HepG2 (cell line): Measurements from ENCODE around the gene ZSCAN2. TPM values are rescaled to one million over a fixed set of nuclear protein-coding genes. Genes with fewer than 3 reads are reported as not detected.

Source experiments
- AKAP8 ChIP-seq: sonication (generic); formaldehyde crosslinking; IDR thresholded peaks from 2 replicates; pipeline ENCODE4 v1.5.1; 2020; ENCODE audit warnings: mild to moderate bottlenecking, missing genetic modification reagents
- ETV5 ChIP-seq: IDR thresholded peaks from 2 replicates; pipeline ENCODE4 v1.6.1; 2018; ENCODE audit warnings: missing biosample characterization, missing genetic modification reagents, inconsistent platforms, borderline replicate concordance
- HIVEP1 ChIP-seq: sonication (generic); formaldehyde crosslinking; IDR thresholded peaks from 2 replicates; pipeline ENCODE4 v1.4.0; 2020; ENCODE audit warnings: mild to moderate bottlenecking, missing genetic modification reagents
- MAFG ChIP-seq: sonication (generic); formaldehyde crosslinking; IDR thresholded peaks from 2 replicates; pipeline ENCODE4 v1.5.1; 2020; ENCODE audit warnings: mild to moderate bottlenecking, missing genetic modification reagents
- MATR3 ChIP-seq: sonication (generic); formaldehyde crosslinking; IDR thresholded peaks from 2 replicates; pipeline ENCODE4 v1.4.0; 2020; ENCODE audit warnings: missing genetic modification reagents
- MEF2D ChIP-seq: sonication (generic); formaldehyde crosslinking; IDR thresholded peaks from 2 replicates; pipeline ENCODE4 v1.5.1; 2020; ENCODE audit warnings: mild to moderate bottlenecking, missing genetic modification reagents
- MEIS1 ChIP-seq: sonication (generic); formaldehyde crosslinking; IDR thresholded peaks from 2 replicates; pipeline ENCODE4 v1.9.0; 2021; ENCODE audit warnings: mild to moderate bottlenecking, missing genetic modification reagents, moderate library complexity, borderline replicate concordance
- NONO ChIP-seq, 2 experiments: fragments of 450-650 bp in 1 of 2; sonication (generic) in 1 of 2; formaldehyde crosslinking in 1 of 2; IDR thresholded peaks in 1 of 2; conservative IDR thresholded peaks in 1 of 2; 2 replicates each; pipeline versions ENCODE4 v1.6.1 to v1.8.0; 2017 to 2022; ENCODE audit warnings: mild to moderate bottlenecking in 1 of 2, missing genetic modification reagents in 1 of 2, moderate library complexity in 1 of 2
- RFXANK ChIP-seq: IDR thresholded peaks from 2 replicates; pipeline ENCODE4 v1.6.1; 2016
- YEATS2 ChIP-seq: sonication (generic); formaldehyde crosslinking; IDR thresholded peaks from 2 replicates; pipeline ENCODE4 v1.4.0; 2020; ENCODE audit warnings: missing genetic modification reagents, borderline replicate concordance
- YY1 ChIP-seq: IDR thresholded peaks from 2 replicates; pipeline ENCODE4 v1.6.1; 2011; ENCODE audit warnings: low read length, low read depth, moderate library complexity, mild to moderate bottlenecking; ENCODE audit not compliant: insufficient read depth, insufficient replicate concordance
- ZMAT5 ChIP-seq: sonication (generic); formaldehyde crosslinking; IDR thresholded peaks from 2 replicates; pipeline ENCODE4 v1.5.0; 2020; ENCODE audit warnings: mild to moderate bottlenecking, low read depth, missing genetic modification reagents, borderline replicate concordance
- ZNF124 ChIP-seq: sonication (generic); formaldehyde crosslinking; IDR thresholded peaks from 2 replicates; pipeline ENCODE4 v1.4.0; 2020; ENCODE audit warnings: missing genetic modification reagents
- ZNF17 ChIP-seq: sonication (generic); formaldehyde crosslinking; IDR thresholded peaks from 2 replicates; pipeline ENCODE4 v1.5.0; 2020; ENCODE audit warnings: mild to moderate bottlenecking, missing genetic modification reagents
- ZNF235 ChIP-seq: sonication (generic); formaldehyde crosslinking; IDR thresholded peaks from 2 replicates; pipeline ENCODE4 v1.8.1; 2023; ENCODE audit warnings: mild to moderate bottlenecking, missing genetic modification reagents, borderline replicate concordance
- ZNF329 ChIP-seq: sonication (generic); formaldehyde crosslinking; IDR thresholded peaks from 2 replicates; pipeline ENCODE4 v1.9.0; 2021; ENCODE audit warnings: low read depth, mild to moderate bottlenecking, missing genetic modification reagents
- ZNF556 ChIP-seq: sonication (generic); formaldehyde crosslinking; IDR thresholded peaks from 2 replicates; pipeline ENCODE4 v1.4.0; 2020; ENCODE audit warnings: mild to moderate bottlenecking, missing genetic modification reagents, borderline replicate concordance
- ZNF563 ChIP-seq: sonication (generic); formaldehyde crosslinking; IDR thresholded peaks from 2 replicates; pipeline ENCODE4 v1.8.0; 2022; ENCODE audit warnings: mild to moderate bottlenecking, moderate library complexity, missing genetic modification reagents
- ZNF572 ChIP-seq: sonication (generic); formaldehyde crosslinking; IDR thresholded peaks from 2 replicates; pipeline ENCODE4 v1.5.1; 2020; ENCODE audit warnings: mild to moderate bottlenecking, missing genetic modification reagents
- ZNF737 ChIP-seq: sonication (generic); formaldehyde crosslinking; IDR thresholded peaks from 2 replicates; pipeline ENCODE4 v1.5.0; 2020; ENCODE audit warnings: missing genetic modification reagents, mild to moderate bottlenecking, borderline replicate concordance
- ZNF768 ChIP-seq: sonication (generic); formaldehyde crosslinking; IDR thresholded peaks from 2 replicates; pipeline ENCODE4 v1.4.0; 2020; ENCODE audit warnings: missing genetic modification reagents
- ZNF800 ChIP-seq: sonication (generic); formaldehyde crosslinking; IDR thresholded peaks from 2 replicates; pipeline ENCODE4 v1.4.0; 2020; ENCODE audit warnings: missing genetic modification reagents
- polyA plus RNA-seq, 8 experiments: library from polyadenylated mRNA; depleted of rRNA in 3 of 8; stranded (reverse) in 7 of 8; unstranded in 1 of 8; fragments of >200 nt; fragmentation: Illumina TruSeq in 4 of 8; extraction: Trizol in 4 of 8; gene quantifications; 2 replicates each; pipeline versions ENCODE4 v1.2.1 to v1.2.3, GENCODE V29; 2011 to 2016; ENCODE audit warnings: low read depth in 4 of 8, missing spikeins in 1 of 8, mixed read lengths in 1 of 8; ENCODE audit not compliant: insufficient read depth in 1 of 8
- total RNA-seq, 5 experiments: library from RNA; depleted of rRNA; stranded (reverse); fragments of >200 nt; fragmentation: Illumina TruSeq; extraction: Trizol; gene quantifications; 2 replicates each; pipeline ENCODE4 v1.2.3, GENCODE V29; 2016; ENCODE audit warnings: low read depth in 1 of 5
- TF ChIP-seq, protein P1 (sequence below): sonication (generic); formaldehyde crosslinking; IDR thresholded peaks from 2 replicates; pipeline ENCODE4 v1.8.0; 2022; ENCODE audit warnings: mild to moderate bottlenecking, missing genetic modification reagents; ENCODE audit not compliant: insufficient replicate concordance
- TF ChIP-seq, protein P2 (sequence below): sonication (generic); formaldehyde crosslinking; IDR thresholded peaks from 2 replicates; pipeline ENCODE4 v1.4.0; 2020; ENCODE audit warnings: missing genetic modification reagents, borderline replicate concordance

ZSCAN2 gene
- total and polyA plus RNA-seq, 2 of the 13 experiments (the other 11 are each of a cell fraction or from before 2014, with no cell fraction given) = 11.4 to 21.5 TPM

GRCh38 chr15:84633311-84634227 lies 32.8 kb downstream of the ZSCAN2 start (continued):
- TF ChIP-seq AKAP8 = no peak
- no peak for TF ChIP-seq HIVEP1
- 0 out of 2 replicates have a peak, but pooled peaks have one; percentile 22 for TF ChIP-seq ZNF329 (CRISPR knock-in tag)
- TF ChIP-seq ZNF737 (CRISPR knock-in tag) = no peak
- TF ChIP-seq ZNF800 = peak; percentile 88; the same call in 1 of the 2 replicates
- TF ChIP-seq NONO (IDR thresholded peaks at IDR 0.05) = no peak
- peak; percentile 84; the same call in 1 of the 2 replicates for TF ChIP-seq NONO (CRISPR knock-in tag; conservative IDR thresholded peaks at IDR 0.05)
- TF ChIP-seq YEATS2 (CRISPR knock-in tag) = no peak
- TF ChIP-seq YY1 = no peak
- TF ChIP-seq ZNF17 (CRISPR knock-in tag) = no peak
- TF ChIP-seq, protein P1, sequence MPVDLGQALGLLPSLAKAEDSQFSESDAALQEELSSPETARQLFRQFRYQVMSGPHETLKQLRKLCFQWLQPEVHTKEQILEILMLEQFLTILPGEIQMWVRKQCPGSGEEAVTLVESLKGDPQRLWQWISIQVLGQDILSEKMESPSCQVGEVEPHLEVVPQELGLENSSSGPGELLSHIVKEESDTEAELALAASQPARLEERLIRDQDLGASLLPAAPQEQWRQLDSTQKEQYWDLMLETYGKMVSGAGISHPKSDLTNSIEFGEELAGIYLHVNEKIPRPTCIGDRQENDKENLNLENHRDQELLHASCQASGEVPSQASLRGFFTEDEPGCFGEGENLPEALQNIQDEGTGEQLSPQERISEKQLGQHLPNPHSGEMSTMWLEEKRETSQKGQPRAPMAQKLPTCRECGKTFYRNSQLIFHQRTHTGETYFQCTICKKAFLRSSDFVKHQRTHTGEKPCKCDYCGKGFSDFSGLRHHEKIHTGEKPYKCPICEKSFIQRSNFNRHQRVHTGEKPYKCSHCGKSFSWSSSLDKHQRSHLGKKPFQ = no peak
- TF ChIP-seq MEIS1 = no peak
- TF ChIP-seq ZNF124 (CRISPR knock-in tag) = no peak
- TF ChIP-seq ZNF572 (CRISPR knock-in tag) = no peak
- no peak for TF ChIP-seq MATR3 (CRISPR knock-in tag)
- TF ChIP-seq ZMAT5 = no peak
- no peak for TF ChIP-seq MAFG
- peak; percentile 62; the same call in 1 of the 2 replicates for TF ChIP-seq ZNF563 (CRISPR knock-in tag)
- TF ChIP-seq, protein P2, sequence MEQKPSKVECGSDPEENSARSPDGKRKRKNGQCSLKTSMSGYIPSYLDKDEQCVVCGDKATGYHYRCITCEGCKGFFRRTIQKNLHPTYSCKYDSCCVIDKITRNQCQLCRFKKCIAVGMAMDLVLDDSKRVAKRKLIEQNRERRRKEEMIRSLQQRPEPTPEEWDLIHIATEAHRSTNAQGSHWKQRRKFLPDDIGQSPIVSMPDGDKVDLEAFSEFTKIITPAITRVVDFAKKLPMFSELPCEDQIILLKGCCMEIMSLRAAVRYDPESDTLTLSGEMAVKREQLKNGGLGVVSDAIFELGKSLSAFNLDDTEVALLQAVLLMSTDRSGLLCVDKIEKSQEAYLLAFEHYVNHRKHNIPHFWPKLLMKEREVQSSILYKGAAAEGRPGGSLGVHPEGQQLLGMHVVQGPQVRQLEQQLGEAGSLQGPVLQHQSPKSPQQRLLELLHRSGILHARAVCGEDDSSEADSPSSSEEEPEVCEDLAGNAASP (CRISPR knock-in tag) = no peak
- TF ChIP-seq ZNF768 (CRISPR knock-in tag) = no peak; the same call in 1 of the 2 replicates
- no peak for TF ChIP-seq RFXANK
- TF ChIP-seq ZNF235 (CRISPR knock-in tag) = 0 out of 2 replicates have a peak, but pooled peaks have one; percentile 43
- TF ChIP-seq ETV5 (CRISPR knock-in tag) = no peak
- TF ChIP-seq ZNF556 = peak; percentile 80
- TF ChIP-seq MEF2D = no peak
